WTC11 (cell line): ENCODE results near the gene VCL. TPM values are rescaled to one million over a fixed set of nuclear protein-coding genes. Genes with fewer than 3 reads are reported as not detected.

Source experiments
- ATAC-seq: fragments of 200-7000 bp; cut with Tn5 transposase; 2 replicates; pipeline ENCODE4 v1.10.0; 2021; ENCODE audit warnings: mild to moderate bottlenecking, moderate library complexity
- CTCF ChIA-PET: fragments of 300-600 bp; sonication (Branson Sonifier 250); formaldehyde crosslinking; loops from one replicate; lab custom pipeline; 2021; ENCODE audit warnings: antibody characterized with exemption; lab: Charles Lee
- POLR2A ChIA-PET: fragments of 350-600 bp; sonication (Branson Sonifier 250); formaldehyde crosslinking; loops from one replicate; lab custom pipeline; 2021; ENCODE audit warnings: antibody characterized with exemption; lab: Charles Lee
- DNase-seq: peaks from one replicate; pipeline ENCODE4 v3.0.0; 2021; ENCODE audit warnings: low spot score
- H3K27ac Mint-ChIP-seq: 2 replicates; pipeline ENCODE4 v1.8.0; 2021; ENCODE audit warnings: mixed read lengths
- H3K27me3 Mint-ChIP-seq: 2 replicates; pipeline ENCODE4 v1.8.0; 2021; ENCODE audit warnings: low read depth, mild to moderate bottlenecking, moderate library complexity, mixed read lengths
- H3K36me3 Mint-ChIP-seq: 2 replicates; pipeline ENCODE4 v1.8.0; 2021; ENCODE audit warnings: mixed read lengths
- H3K4me1 Mint-ChIP-seq: 2 replicates; pipeline ENCODE4 v1.8.0; 2022; ENCODE audit warnings: mixed read lengths
- H3K4me3 Mint-ChIP-seq: 2 replicates; pipeline ENCODE4 v1.8.0; 2021; ENCODE audit warnings: mild to moderate bottlenecking, moderate library complexity, mixed read lengths
- H3K9me3 Mint-ChIP-seq: 2 replicates; pipeline ENCODE4 v1.8.0; 2021; ENCODE audit warnings: mixed read lengths
- ATF3 ChIP-seq: sonication (generic); formaldehyde crosslinking; conservative IDR thresholded peaks from 2 replicates; pipeline ENCODE4 v1.8.1; 2022; ENCODE audit warnings: mild to moderate bottlenecking, missing genetic modification reagents
- CBFB ChIP-seq: sonication (generic); formaldehyde crosslinking; IDR thresholded peaks from 2 replicates; pipeline ENCODE4 v1.8.1; 2022; ENCODE audit warnings: mild to moderate bottlenecking, low read depth, missing genetic modification reagents
- CREB1 ChIP-seq: sonication (generic); formaldehyde crosslinking; IDR thresholded peaks from 2 replicates; pipeline ENCODE4 v1.8.0; 2023; ENCODE audit warnings: mild to moderate bottlenecking, missing genetic modification reagents
- E2F1 ChIP-seq: sonication (generic); formaldehyde crosslinking; IDR thresholded peaks from 2 replicates; pipeline ENCODE4 v1.8.0; 2022; ENCODE audit warnings: mild to moderate bottlenecking, missing genetic modification reagents
- FOXJ3 ChIP-seq: sonication (generic); formaldehyde crosslinking; IDR thresholded peaks from 2 replicates; pipeline ENCODE4 v1.9.0; 2021; ENCODE audit warnings: missing genetic modification reagents, mild to moderate bottlenecking, borderline replicate concordance
- GRHL2 ChIP-seq: fragments of 250-450 bp; sonication (Bioruptor Pico); IDR thresholded peaks from 2 replicates; pipeline ENCODE4 v1.8.0; 2022; ENCODE audit warnings: mild to moderate bottlenecking, moderate library complexity; ENCODE audit not compliant: insufficient replicate concordance, severe bottlenecking
- JAZF1 ChIP-seq: fragments of 250-450 bp; sonication (Bioruptor Pico); IDR thresholded peaks from 2 replicates; pipeline ENCODE4 v1.9.0; 2021; ENCODE audit warnings: moderate library complexity, mild to moderate bottlenecking, inconsistent platforms
- NFATC4 ChIP-seq: fragments of 250-450 bp; sonication (Bioruptor Pico); IDR thresholded peaks from 2 replicates; pipeline ENCODE4 v1.9.0; 2021; ENCODE audit warnings: mild to moderate bottlenecking
- NFYB ChIP-seq: sonication (generic); formaldehyde crosslinking; conservative IDR thresholded peaks from 2 replicates; pipeline ENCODE4 v1.8.0; 2022; ENCODE audit warnings: low read depth, missing genetic modification reagents
- NR1H2 ChIP-seq: sonication (generic); formaldehyde crosslinking; IDR thresholded peaks from 2 replicates; pipeline ENCODE4 v1.9.0; 2021; ENCODE audit warnings: mild to moderate bottlenecking, moderate library complexity, missing genetic modification reagents
- RELA ChIP-seq: sonication (generic); formaldehyde crosslinking; IDR thresholded peaks from 2 replicates; pipeline ENCODE4 v1.8.1; 2022; ENCODE audit warnings: missing genetic modification reagents, mild to moderate bottlenecking, borderline replicate concordance
- RORB ChIP-seq: fragments of 250-450 bp; sonication (Bioruptor Pico); IDR thresholded peaks from 2 replicates; pipeline ENCODE4 v1.9.0; 2021; ENCODE audit warnings: mild to moderate bottlenecking
- SMAD3 ChIP-seq: sonication (generic); formaldehyde crosslinking; IDR thresholded peaks from 2 replicates; pipeline ENCODE4 v1.8.0; 2022; ENCODE audit warnings: missing genetic modification reagents, mild to moderate bottlenecking, borderline replicate concordance
- SOX15 ChIP-seq: fragments of 250-450 bp; sonication (Bioruptor Pico); IDR thresholded peaks from 2 replicates; pipeline ENCODE4 v1.9.0; 2021; ENCODE audit warnings: mild to moderate bottlenecking
- TEAD4 ChIP-seq: sonication (generic); formaldehyde crosslinking; IDR thresholded peaks from 2 replicates; pipeline ENCODE4 v1.8.0; 2022; ENCODE audit warnings: mild to moderate bottlenecking, missing genetic modification reagents
- USF1 ChIP-seq: sonication (generic); formaldehyde crosslinking; IDR thresholded peaks from 2 replicates; pipeline ENCODE4 v1.8.0; 2022; ENCODE audit warnings: mild to moderate bottlenecking, missing genetic modification reagents
- USF2 ChIP-seq: sonication (generic); formaldehyde crosslinking; IDR thresholded peaks from 2 replicates; pipeline ENCODE4 v1.8.1; 2023; ENCODE audit warnings: mild to moderate bottlenecking, missing genetic modification reagents, moderate library complexity
- ZBTB21 ChIP-seq: sonication (generic); formaldehyde crosslinking; IDR thresholded peaks from 2 replicates; pipeline ENCODE4 v1.8.1; 2023; ENCODE audit warnings: mild to moderate bottlenecking, missing genetic modification reagents, borderline replicate concordance
- ZNF121 ChIP-seq: sonication (generic); formaldehyde crosslinking; IDR thresholded peaks from 2 replicates; pipeline ENCODE4 v1.8.0; 2023; ENCODE audit warnings: missing genetic modification reagents
- ZNF232 ChIP-seq: sonication (generic); formaldehyde crosslinking; IDR thresholded peaks from 2 replicates; pipeline ENCODE4 v1.8.0; 2022; ENCODE audit warnings: mild to moderate bottlenecking, missing genetic modification reagents
- ZNF281 ChIP-seq: sonication (generic); formaldehyde crosslinking; IDR thresholded peaks from 2 replicates; pipeline ENCODE4 v1.8.0; 2023; ENCODE audit warnings: mild to moderate bottlenecking, missing genetic modification reagents
- ZNF416 ChIP-seq: fragments of 250-450 bp; sonication (Bioruptor Pico); IDR thresholded peaks from 2 replicates; pipeline ENCODE4 v1.9.0; 2021; ENCODE audit warnings: mild to moderate bottlenecking, inconsistent platforms
- total RNA-seq: library from RNA; stranded (reverse); gene quantifications from 3 replicates; pipeline ENCODE4 v1.2.3, GENCODE V29; 2021
- TF ChIP-seq, protein P1 (sequence below): fragments of 250-450 bp; sonication (Bioruptor Pico); IDR thresholded peaks from 2 replicates; pipeline ENCODE4 v1.9.0; 2021; ENCODE audit warnings: mild to moderate bottlenecking
- TF ChIP-seq, protein P2 (sequence below): sonication (generic); formaldehyde crosslinking; IDR thresholded peaks from 2 replicates; pipeline ENCODE4 v1.8.1; 2023; ENCODE audit warnings: mild to moderate bottlenecking, moderate library complexity, missing genetic modification reagents
- TF ChIP-seq, protein P3 (sequence below): sonication (generic); formaldehyde crosslinking; IDR thresholded peaks from 2 replicates; pipeline ENCODE4 v1.8.1; 2023; ENCODE audit warnings: mild to moderate bottlenecking, missing genetic modification reagents
- TF ChIP-seq, protein P4 (sequence below): fragments of 250-450 bp; sonication (Bioruptor Pico); IDR thresholded peaks from 2 replicates; pipeline ENCODE4 v1.8.0; 2021; ENCODE audit warnings: mild to moderate bottlenecking

The VCL gene
- total RNA-seq, 1 experiment from 2014 or later: 225 TPM

- no peaks in the 10 kb centered on the region for H3K36me3 Mint-ChIP-seq
- peaks cover 17% of the 10 kb centered on the region for H3K4me1 Mint-ChIP-seq
- DNase-seq (no peak), ATAC-seq (no peak)
- CTCF ChIA-PET: interaction anchor here (2.1 kb wide), 1 partner anchor 13 kb away, joined by 10 read pairs; no protein-coding TSS in a partner anchor
- no peaks in the 10 kb centered on the region for H3K27me3 Mint-ChIP-seq
- H3K9me3 Mint-ChIP-seq: no peaks in the 10 kb centered on the region
- POLR2A ChIA-PET: no interaction called here
- no peak overlapping the region for H3K4me3 Mint-ChIP-seq
- TF ChIP-seq NR1H2 (CRISPR knock-in tag) (no peak), ZNF281 (CRISPR knock-in tag) (no peak), NFATC4 (CRISPR knock-in tag) (no peak), SMAD3 (no peak), USF1 (CRISPR knock-in tag) (no peak), GRHL2 (CRISPR knock-in tag) (no peak), CBFB (CRISPR knock-in tag) (no peak), RORB (CRISPR knock-in tag) (no peak), RELA (CRISPR knock-in tag) (no peak), ATF3 (CRISPR knock-in tag) (no peak)
- TF ChIP-seq, protein P1, sequence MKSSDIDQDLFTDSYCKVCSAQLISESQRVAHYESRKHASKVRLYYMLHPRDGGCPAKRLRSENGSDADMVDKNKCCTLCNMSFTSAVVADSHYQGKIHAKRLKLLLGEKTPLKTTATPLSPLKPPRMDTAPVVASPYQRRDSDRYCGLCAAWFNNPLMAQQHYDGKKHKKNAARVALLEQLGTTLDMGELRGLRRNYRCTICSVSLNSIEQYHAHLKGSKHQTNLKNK: no peak
- TF ChIP-seq, protein P2, sequence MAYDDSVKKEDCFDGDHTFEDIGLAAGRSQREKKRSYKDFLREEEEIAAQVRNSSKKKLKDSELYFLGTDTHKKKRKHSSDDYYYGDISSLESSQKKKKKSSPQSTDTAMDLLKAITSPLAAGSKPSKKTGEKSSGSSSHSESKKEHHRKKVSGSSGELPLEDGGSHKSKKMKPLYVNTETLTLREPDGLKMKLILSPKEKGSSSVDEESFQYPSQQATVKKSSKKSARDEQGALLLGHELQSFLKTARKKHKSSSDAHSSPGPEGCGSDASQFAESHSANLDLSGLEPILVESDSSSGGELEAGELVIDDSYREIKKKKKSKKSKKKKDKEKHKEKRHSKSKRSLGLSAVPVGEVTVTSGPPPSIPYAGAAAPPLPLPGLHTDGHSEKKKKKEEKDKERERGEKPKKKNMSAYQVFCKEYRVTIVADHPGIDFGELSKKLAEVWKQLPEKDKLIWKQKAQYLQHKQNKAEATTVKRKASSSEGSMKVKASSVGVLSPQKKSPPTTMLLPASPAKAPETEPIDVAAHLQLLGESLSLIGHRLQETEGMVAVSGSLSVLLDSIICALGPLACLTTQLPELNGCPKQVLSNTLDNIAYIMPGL: no peak
- H3K27ac Mint-ChIP-seq: no peak overlapping the region
These were observed 44.3 kb upstream of the VCL start for GRCh38 chr10:73953665-73954064.

GRCh38 chr10:73954737-73955136, 43.2 kb upstream of the VCL start:
- DNase-seq (no peak), ATAC-seq (no peak)
- peaks cover 17% of the 10 kb centered on the region for H3K4me1 Mint-ChIP-seq
- no peaks in the 10 kb centered on the region for H3K36me3 Mint-ChIP-seq
- no peak overlapping the region for H3K4me3 Mint-ChIP-seq
- no peak overlapping the region for H3K27ac Mint-ChIP-seq
- ChIA-PET CTCF (no interaction called here), POLR2A (no interaction called here)
- no peaks in the 10 kb centered on the region for H3K27me3 Mint-ChIP-seq
- H3K9me3 Mint-ChIP-seq: no peaks in the 10 kb centered on the region
- TF ChIP-seq, protein P3, sequence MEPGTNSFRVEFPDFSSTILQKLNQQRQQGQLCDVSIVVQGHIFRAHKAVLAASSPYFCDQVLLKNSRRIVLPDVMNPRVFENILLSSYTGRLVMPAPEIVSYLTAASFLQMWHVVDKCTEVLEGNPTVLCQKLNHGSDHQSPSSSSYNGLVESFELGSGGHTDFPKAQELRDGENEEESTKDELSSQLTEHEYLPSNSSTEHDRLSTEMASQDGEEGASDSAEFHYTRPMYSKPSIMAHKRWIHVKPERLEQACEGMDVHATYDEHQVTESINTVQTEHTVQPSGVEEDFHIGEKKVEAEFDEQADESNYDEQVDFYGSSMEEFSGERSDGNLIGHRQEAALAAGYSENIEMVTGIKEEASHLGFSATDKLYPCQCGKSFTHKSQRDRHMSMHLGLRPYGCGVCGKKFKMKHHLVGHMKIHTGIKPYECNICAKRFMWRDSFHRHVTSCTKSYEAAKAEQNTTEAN: no peak
- TF ChIP-seq JAZF1 (CRISPR knock-in tag) (no peak), ZBTB21 (no peak), USF2 (CRISPR knock-in tag) (no peak), ZNF121 (CRISPR knock-in tag) (no peak), CREB1 (CRISPR knock-in tag) (no peak), TEAD4 (CRISPR knock-in tag) (no peak), E2F1 (no peak), ZNF232 (CRISPR knock-in tag) (no peak), FOXJ3 (CRISPR knock-in tag) (no peak), SOX15 (CRISPR knock-in tag) (no peak), NFYB (no peak), ZNF416 (CRISPR knock-in tag) (no peak)
- TF ChIP-seq, protein P4, sequence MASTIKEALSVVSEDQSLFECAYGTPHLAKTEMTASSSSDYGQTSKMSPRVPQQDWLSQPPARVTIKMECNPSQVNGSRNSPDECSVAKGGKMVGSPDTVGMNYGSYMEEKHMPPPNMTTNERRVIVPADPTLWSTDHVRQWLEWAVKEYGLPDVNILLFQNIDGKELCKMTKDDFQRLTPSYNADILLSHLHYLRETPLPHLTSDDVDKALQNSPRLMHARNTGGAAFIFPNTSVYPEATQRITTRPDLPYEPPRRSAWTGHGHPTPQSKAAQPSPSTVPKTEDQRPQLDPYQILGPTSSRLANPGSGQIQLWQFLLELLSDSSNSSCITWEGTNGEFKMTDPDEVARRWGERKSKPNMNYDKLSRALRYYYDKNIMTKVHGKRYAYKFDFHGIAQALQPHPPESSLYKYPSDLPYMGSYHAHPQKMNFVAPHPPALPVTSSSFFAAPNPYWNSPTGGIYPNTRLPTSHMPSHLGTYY (CRISPR knock-in tag): no peak
